Upper lobe of right lung (tissue), 1 donor: ENCODE data around the gene IRS4. TPM values are rescaled to one million over a fixed set of nuclear protein-coding genes. Genes with fewer than 3 reads are reported as not detected.

Experiments used
- ATAC-seq: fragments of 200-7000 bp; cut with Tn5 transposase; one replicate; pipeline ENCODE4 v1.9.1; 2020; ENCODE audit warnings: mild to moderate bottlenecking, moderate library complexity
- DNase-seq: peaks from one replicate; pipeline ENCODE4 v3.0.0-alpha.2; 2020
- H3K27ac ChIP-seq: fragments of 200-600 bp; one replicate; pipeline ENCODE4 v1.8.0; 2022
- H3K27me3 ChIP-seq: fragments of 200-600 bp; one replicate; pipeline ENCODE4 v1.8.0; 2022; ENCODE audit warnings: mild to moderate bottlenecking
- H3K36me3 ChIP-seq: fragments of 200-600 bp; one replicate; pipeline ENCODE4 v1.8.0; 2022
- H3K4me1 ChIP-seq: fragments of 200-600 bp; one replicate; pipeline ENCODE4 v1.8.0; 2022
- H3K4me3 ChIP-seq: fragments of 200-600 bp; one replicate; pipeline ENCODE4 v1.8.0; 2022; ENCODE audit warnings: mild to moderate bottlenecking
- H3K9me3 ChIP-seq: fragments of 200-600 bp; one replicate; pipeline ENCODE4 v1.8.0; 2022
- intact Hi-C: fragments of 100-400 bp; cut with DNase I; formaldehyde crosslinking; loops from one replicate; pipeline ENCODE4 v1.11.0; 2022
- total RNA-seq: library from RNA; stranded (reverse); fragmentation: NEBNext Ultra II Directional; extraction: Animal tissue kit (Norgen Biotek cat#: 25700); gene quantifications from one replicate; pipeline ENCODE4 v1.2.1, GENCODE V29; 2021
- TF ChIP-seq, protein P1 (sequence below): fragments of 200-600 bp; IDR thresholded peaks from one replicate; pipeline ENCODE4 v1.8.0; 2022; ENCODE audit warnings: antibody characterized with exemption
- donor health status: DM: no; HTN: yes; CAD: no; lungs with severe emphysema.

IRS4 gene
- total RNA-seq, 1 donor from 2014 or later, result not detected

DNA sequence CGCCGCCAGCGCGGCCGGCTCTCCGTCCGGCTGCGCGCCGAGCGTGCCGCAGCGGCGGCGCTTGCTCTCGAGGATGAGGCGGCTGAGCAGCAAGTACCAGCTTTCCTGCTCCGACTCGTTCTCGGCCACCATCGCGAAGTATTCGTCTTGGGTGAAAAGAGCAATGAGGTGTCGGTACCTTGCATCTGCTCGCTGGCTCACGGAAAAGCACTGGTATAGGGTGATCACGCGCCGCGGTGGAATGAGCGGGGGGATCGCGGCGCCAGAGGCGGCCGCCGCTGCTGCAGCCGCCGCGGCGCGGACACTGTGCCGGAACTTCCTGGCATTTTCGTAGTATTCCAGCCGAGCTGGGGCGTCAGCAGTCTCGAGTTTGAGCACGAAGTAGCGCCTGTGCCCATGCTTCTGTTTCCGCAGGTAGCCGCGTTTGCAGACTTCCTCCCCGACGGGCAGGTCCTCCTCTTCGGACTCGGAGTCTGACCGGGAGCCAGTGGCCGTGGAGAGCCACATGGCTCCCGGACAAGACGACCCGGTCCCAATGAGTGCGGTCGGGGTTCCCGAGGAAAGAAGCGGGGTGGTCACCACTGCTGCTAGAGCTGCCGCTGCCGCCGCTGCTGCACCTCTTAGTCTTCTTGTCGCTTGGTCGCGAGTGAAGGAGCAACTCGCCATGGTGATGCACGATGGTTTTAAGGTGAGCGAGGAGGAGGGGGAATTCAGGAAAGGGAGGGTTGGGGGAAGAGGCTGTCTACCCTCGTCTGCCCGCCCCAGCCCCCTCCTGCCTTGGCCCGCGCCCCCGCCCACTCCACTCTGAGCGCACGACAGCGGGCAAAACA, 469 bp downstream of the IRS4 start:
- intact Hi-C loops, result no loop called here
- DNase-seq, result peak; percentile 21
- ATAC-seq, result no peak

DNA sequence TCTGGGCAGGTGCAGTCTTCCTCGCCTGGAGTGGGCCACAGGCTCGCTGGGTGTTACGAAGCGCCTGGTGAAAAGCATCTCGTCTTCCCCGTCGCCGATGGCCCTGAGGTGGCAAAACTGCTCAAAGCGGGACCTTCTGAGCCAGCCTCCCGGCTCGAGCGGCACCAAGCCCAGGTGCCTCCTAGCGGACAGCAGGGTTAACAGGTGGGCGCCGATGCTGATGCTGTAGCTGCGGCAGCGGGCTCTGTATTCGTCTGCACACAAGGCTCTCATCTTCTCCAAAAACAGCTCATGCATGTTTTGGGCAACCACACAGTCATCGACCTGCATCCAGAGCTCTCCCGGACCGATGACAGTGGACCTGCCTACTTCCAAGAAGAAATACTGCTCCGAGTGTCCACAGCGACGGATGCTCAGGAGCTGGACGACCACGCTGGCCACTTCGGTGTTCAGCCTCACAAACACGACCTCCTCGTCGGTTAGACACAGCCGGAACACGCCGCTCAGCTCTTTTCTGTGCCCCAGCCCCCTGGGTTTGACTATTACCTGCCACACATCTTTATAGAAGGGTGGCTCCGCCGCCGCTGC, 1.2 kb downstream of the IRS4 start:
- peak; percentile 30 for DNase-seq
- H3K27me3 ChIP-seq, result peaks cover 38% of the 10 kb centered on the region

More for the DNA sequence above, 469 bp downstream of the IRS4 start:
- Histone ChIP-seq H3K27me3 (peaks cover 39% of the 10 kb centered on the region), H3K9me3 (no peaks in the 10 kb centered on the region), H3K36me3 (no peaks in the 10 kb centered on the region), H3K4me1 (no peaks in the 10 kb centered on the region), H3K4me3 (peak overlapping the region; percentile 31), H3K27ac (no peak overlapping the region)
- TF ChIP-seq, protein P1, sequence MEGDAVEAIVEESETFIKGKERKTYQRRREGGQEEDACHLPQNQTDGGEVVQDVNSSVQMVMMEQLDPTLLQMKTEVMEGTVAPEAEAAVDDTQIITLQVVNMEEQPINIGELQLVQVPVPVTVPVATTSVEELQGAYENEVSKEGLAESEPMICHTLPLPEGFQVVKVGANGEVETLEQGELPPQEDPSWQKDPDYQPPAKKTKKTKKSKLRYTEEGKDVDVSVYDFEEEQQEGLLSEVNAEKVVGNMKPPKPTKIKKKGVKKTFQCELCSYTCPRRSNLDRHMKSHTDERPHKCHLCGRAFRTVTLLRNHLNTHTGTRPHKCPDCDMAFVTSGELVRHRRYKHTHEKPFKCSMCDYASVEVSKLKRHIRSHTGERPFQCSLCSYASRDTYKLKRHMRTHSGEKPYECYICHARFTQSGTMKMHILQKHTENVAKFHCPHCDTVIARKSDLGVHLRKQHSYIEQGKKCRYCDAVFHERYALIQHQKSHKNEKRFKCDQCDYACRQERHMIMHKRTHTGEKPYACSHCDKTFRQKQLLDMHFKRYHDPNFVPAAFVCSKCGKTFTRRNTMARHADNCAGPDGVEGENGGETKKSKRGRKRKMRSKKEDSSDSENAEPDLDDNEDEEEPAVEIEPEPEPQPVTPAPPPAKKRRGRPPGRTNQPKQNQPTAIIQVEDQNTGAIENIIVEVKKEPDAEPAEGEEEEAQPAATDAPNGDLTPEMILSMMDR, result no peak

DNA sequence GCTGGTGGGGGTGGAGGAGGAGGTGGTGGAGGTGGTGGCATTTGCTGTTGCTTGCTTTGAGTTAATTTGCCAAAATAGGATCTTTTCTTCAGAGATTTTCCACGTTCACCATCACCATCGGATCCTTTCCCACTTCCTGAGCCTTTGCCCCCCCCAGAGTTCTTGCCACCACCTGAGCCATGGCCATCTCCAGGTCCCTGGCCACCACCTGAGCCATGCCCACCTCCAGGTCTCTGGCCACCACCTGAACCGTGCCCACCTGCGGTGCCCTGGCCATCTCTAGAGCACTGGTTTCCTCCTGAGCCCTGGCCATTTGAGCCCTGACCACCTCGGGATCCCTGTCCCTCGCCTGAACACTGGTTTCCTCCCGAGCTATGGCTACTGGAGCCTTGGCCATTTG, 1.9 kb downstream of the IRS4 start:
- no peak overlapping the region for H3K27ac ChIP-seq
- H3K4me3 ChIP-seq, result no peak overlapping the region
- DNase-seq (peak; percentile 12), ATAC-seq (no peak)
- intact Hi-C loops, result no loop called here
- no peaks in the 10 kb centered on the region for H3K4me1 ChIP-seq
- no peaks in the 10 kb centered on the region for H3K36me3 ChIP-seq
- TF ChIP-seq, protein P1, result no peak
- peaks cover 31% of the 10 kb centered on the region for H3K27me3 ChIP-seq
- no peaks in the 10 kb centered on the region for H3K9me3 ChIP-seq

More for the DNA sequence above, 1.2 kb downstream of the IRS4 start:
- H3K4me3 ChIP-seq, result no peak overlapping the region
- H3K36me3 ChIP-seq, result no peaks in the 10 kb centered on the region
- H3K27ac ChIP-seq, result no peak overlapping the region
- intact Hi-C loops, result no loop called here
- TF ChIP-seq, protein P1, result no peak
- no peaks in the 10 kb centered on the region for H3K9me3 ChIP-seq
- no peaks in the 10 kb centered on the region for H3K4me1 ChIP-seq
- ATAC-seq, result peak; percentile 39

DNA sequence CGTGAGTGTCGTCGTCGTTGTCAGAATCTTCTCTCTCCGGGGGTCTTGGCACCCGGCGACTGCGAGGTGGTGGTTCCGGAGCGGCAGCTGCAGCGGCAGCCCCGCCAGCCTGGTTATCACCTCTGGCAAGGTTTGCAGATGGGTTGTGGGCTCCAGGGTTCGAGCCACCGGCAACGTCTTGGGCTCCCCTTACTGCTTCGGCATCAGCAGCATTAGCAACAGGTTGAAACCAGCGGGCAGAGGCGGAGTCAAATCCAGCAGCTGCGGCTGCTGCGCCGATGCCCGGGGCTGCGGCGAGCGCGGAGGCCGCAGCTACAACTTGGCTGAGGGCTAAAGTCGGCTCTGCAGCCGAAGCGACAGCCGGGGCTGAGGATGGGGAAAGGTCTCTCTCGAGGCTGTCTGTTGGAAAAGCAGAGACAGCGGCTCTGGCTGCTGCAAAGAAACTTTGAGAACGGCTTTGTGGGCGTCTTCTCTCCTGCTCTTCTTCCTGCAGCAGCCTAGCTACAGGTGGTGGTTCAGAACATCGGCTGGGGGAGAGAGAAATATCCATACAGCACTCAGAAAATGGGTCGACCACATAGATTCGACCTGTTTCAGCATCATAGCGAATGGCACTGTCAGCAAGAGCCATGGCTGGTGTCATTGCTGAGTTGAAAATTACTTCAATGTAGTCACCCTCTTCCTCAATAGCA, 3.6 kb downstream of the IRS4 start:
- ATAC-seq, result no peak
- Histone ChIP-seq H3K27ac (no peak overlapping the region), H3K4me1 (no peaks in the 10 kb centered on the region), H3K27me3 (peaks cover 18% of the 10 kb centered on the region), H3K36me3 (no peaks in the 10 kb centered on the region), H3K9me3 (no peaks in the 10 kb centered on the region), H3K4me3 (no peak overlapping the region)
- TF ChIP-seq, protein P1, result no peak
- DNase-seq, result no peak
- intact Hi-C loops, result no loop called here

DNA sequence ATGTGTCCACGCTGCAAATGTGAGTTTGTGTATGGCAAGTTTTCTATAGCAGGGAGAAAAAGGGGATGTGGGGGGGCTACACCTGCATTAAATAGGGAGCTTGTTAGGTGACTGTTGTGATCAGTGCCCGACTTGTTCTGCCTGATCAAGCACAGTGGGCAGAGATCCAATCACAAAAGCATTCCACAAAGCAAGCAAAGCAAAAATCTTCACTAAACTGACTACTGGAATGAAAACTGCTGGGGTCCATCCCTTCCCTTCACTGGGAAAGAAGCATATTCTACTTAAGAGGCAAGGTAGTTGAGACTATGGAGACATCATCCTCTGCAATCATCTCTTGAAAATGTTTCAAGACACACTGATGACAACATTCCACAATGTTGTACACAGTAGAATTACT, 5.2 kb downstream of the IRS4 start:
- no peak for ATAC-seq
- intact Hi-C loops, result no loop called here
- Histone ChIP-seq H3K27me3 (peaks cover 18% of the 10 kb centered on the region), H3K9me3 (no peaks in the 10 kb centered on the region), H3K27ac (no peak overlapping the region), H3K4me3 (no peak overlapping the region), H3K4me1 (no peaks in the 10 kb centered on the region), H3K36me3 (no peaks in the 10 kb centered on the region)
- DNase-seq, result no peak
- TF ChIP-seq, protein P1, result no peak
